KOPT-K1 (cell line): ENCODE data around the gene GLRB.

ENCODE experiments used
- H3K27ac ChIP-seq: fragments of 200-600 bp; sonication (generic); 2 replicates; pipeline ENCODE4 v1.5.1; 2016; ENCODE audit warnings: antibody characterized with exemption, mild to moderate bottlenecking, low read depth, low read length; ENCODE audit not compliant: poor library complexity, severe bottlenecking
- H3K36me3 ChIP-seq: fragments of 200-600 bp; sonication (generic); 2 replicates; pipeline ENCODE4 v1.5.1; 2017; ENCODE audit warnings: antibody characterized with exemption, mild to moderate bottlenecking, low read length, moderate library complexity; ENCODE audit not compliant: insufficient read depth
- H3K9me3 ChIP-seq: fragments of 200-600 bp; sonication (generic); 2 replicates; pipeline ENCODE4 v1.5.1; 2017; ENCODE audit warnings: antibody characterized with exemption, low read length, mild to moderate bottlenecking; ENCODE audit not compliant: insufficient read depth, poor library complexity, severe bottlenecking

Gene GLRB

DNA sequence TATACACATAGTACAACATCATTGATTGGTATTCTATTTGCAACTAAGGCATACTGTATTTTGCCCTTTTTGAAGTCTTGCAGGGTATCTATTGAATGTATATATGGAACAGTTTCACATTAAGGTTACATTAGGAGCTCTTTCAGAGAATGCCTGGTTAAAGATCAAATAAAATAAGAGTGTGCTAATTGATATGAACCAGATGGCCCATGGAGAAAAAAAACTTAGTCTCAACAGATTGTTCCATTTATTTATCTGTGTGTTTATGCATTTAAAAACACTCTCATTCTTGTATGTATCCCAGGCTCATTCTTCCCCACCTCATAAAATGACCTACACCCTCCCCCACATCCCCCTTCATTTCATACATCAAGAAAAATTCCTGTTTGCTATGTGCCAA lies 109.4 kb downstream of the GLRB start:
- H3K36me3 ChIP-seq: no peaks in the 10 kb centered on the region
- no peak overlapping the region for H3K27ac ChIP-seq
- no peaks in the 10 kb centered on the region for H3K9me3 ChIP-seq

DNA sequence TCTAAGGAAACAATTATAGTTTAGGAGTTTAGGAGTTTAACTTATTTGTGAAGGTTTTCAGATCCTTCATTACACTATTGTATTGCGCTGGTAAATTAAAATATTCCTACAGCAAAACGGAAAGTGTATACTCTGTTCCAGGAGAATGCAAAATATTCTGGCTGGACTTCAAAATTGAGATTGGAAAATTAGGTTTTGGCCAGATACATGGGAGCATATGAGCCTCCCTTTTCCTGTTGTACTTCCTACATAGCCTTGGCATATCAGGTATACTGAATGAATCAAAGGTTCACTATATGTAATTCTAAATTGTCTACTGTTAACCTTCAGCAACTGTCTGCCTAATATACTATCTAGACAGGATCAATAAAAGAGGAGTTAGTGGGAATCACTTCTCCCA lies 119.4 kb downstream of the GLRB start:
- no peak overlapping the region for H3K27ac ChIP-seq
- H3K9me3 ChIP-seq: no peaks in the 10 kb centered on the region
- no peaks in the 10 kb centered on the region for H3K36me3 ChIP-seq

DNA sequence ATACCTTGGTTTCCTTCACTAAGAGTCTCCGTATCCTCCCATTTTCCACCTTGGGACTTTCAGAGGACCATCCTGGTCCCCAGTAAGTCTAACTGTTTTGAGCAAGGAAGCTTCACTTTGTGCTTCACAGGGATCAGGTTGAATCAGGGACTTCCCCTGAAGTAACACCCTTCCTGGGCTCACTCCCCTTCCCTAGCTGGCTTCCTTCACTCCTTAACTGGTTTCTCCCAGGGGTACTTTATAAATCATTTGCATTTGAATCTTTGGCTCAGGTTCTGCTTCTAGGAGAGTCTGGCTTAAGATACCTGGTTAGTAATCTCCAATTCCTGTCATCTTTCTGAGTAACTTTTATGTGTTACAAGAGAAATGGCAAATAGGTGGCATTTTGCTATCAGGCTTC lies 120.1 kb downstream of the GLRB start:
- no peak overlapping the region for H3K27ac ChIP-seq
- H3K36me3 ChIP-seq: no peaks in the 10 kb centered on the region
- H3K9me3 ChIP-seq: no peaks in the 10 kb centered on the region

DNA sequence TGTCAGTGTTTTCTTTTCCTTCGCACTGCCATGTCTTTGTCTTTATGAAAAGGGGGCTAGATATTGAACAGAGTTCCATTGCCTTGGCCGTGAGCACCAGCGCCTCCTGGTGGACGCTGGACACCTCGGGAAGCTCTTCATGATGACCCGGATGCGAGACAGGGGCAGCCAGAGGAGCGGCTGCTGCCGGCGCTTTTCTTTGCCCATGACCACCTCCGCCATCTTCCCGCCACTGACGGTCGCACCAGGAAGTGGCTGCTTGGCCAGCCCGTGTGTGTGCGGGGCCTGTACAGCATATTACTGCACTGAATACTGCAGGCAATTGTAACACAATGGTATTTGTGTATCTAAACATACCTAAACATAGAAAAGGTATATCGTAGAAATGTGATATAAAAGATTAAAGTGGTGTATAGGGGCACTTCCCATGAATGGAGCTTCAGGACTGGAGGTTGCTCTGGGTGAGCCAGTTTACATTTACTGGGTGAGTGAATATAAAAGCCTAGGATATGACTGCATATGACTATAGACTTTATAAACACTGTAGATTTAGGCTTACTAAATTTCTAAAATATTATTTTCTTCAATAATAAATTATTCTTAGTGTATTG lies 128.8 kb downstream of the GLRB start:
- Histone ChIP-seq H3K27ac (no peak overlapping the region), H3K36me3 (no peaks in the 10 kb centered on the region)

DNA sequence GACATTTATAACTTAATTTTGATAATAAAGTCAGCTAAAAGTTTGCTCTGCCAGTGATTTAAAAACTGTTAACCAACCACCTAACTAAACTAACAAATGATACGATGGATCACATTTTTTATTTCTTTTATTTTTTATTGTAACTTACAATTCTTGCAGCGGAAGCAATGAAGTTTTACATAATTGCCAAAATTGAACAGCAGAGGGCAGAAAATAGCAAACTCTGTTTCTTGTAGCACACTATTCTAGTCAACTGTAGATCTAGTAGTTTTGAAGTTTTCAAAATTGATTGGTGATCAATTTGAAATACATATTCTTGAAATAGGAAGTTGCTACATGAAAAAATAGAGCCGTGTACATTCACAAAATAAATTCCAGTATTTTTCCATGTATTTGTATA lies 141.8 kb downstream of the GLRB start:
- no peak overlapping the region for H3K27ac ChIP-seq
- H3K9me3 ChIP-seq: no peaks in the 10 kb centered on the region
- H3K36me3 ChIP-seq: no peaks in the 10 kb centered on the region

More for the DNA sequence above, 128.8 kb downstream of the GLRB start:
- no peaks in the 10 kb centered on the region for H3K9me3 ChIP-seq

DNA sequence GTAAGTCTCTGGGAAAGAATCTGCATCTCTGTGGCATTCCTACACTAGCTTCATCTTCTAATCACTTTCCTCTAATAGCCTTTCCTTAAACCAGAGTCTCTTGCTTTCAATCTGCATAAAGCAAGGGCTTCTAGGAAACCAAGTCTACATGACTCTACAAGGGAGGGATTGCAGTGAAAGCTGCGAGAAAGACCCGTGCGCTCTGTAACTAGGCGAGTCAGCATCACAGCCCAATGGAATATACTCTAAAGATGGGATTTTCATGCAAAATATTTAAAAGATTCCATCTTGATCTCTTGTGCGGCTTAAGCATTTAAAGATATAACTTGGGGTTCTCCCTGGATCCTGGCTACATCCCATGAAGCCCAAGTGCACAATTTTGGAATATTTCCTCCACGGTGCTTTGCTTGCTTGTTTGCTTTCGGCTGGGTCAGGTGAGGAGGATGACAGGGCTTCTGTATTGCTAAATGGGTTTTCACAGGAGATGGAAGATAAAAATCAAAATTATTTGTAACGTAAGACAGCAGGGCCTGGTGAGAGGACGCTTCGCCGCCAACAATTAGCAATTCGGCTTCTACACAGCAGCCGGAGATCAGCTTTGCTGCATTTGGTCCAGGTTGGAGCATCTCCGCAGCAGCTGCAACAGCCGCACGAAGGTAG lies 143.9 kb downstream of the GLRB start:
- Histone ChIP-seq H3K27ac (no peak overlapping the region), H3K9me3 (no peaks in the 10 kb centered on the region), H3K36me3 (no peaks in the 10 kb centered on the region)

DNA sequence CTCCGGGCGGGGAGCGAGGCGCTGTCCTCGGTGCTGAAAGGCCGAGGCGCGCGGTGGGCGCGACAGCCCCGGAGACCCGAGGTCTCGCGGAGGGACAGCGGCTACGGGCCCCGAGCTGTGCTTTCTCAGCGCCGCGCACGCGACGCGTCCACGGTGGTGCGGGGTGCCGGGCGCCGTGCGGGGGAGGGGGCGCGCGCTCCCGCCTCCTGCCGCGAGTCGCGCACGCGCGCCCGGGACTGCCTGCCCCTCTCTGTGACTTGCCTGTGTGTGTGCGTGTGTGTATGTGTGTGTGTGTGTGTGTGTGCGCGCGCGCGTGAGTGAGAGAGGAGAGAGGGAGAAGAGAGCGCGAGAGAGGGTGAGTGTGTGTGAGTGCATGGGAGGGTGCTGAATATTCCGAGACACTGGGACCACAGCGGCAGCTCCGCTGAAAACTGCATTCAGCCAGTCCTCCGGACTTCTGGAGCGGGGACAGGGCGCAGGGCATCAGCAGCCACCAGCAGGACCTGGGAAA lies 144.5 kb downstream of the GLRB start, which contains the start of gene GRIA2:
TSS of gene GRIA2 (plus strand) at position 358 of the 511 bp plus-strand sequence. CDS start 315 bp downstream, outside the sequence.
- Histone ChIP-seq H3K36me3 (no peaks in the 10 kb centered on the region), H3K9me3 (no peaks in the 10 kb centered on the region), H3K27ac (no peak within 1 kb of the TSS)

DNA sequence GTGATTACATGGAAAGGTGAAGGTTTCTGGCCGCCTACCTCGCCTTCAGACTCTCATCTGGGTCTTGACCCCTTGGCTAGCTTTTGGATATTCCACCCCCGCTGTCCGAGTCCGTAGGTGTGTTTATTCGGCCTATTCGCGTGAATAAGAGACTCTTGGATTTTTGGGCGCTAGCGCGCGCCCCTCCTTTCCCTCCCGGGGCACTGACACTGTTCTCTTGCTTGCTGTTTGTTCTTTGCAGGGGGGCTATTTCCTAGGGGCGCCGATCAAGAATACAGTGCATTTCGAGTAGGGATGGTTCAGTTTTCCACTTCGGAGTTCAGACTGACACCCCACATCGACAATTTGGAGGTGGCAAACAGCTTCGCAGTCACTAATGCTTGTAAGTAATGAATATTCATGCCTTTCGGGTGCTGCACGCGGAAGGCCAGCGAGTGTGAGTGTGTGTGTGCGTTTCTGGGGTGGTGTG lies 145.5 kb downstream of the GLRB start:
- Histone ChIP-seq H3K27ac (no peak overlapping the region), H3K36me3 (no peaks in the 10 kb centered on the region), H3K9me3 (no peaks in the 10 kb centered on the region)
